ENCODE results near the gene NTRK3. TPM values are rescaled to one million over a fixed set of nuclear protein-coding genes. Genes with fewer than 3 reads are reported as not detected.

The NTRK3 gene
- total and polyA plus RNA-seq, 4 donors: 0.21 to 2.9 (median 0.32) TPM

DNA sequence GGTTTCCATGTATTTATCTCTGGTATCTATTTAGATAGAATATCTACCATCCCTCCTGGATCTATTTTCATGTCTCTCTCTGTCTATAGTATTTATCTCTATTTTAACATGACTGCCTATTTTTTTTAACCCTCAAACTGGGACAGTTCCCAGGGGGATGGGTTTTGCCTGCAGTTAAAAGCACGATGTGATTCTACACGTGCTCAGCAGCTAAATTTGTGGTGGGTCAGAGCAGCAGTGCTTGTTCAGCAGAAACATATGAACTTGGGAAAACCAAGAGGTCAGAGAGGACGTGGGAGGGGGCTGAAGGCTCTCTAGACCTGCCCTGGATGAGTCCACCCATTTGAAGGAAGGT is 189.2 kb downstream of the NTRK3 start:
- Histone ChIP-seq H3K4me3 (ENCODE audit: low read depth in 1 of 3, low read length in 3 of 3) (no peak overlapping the region), H3K36me3 (ENCODE audit: control insufficient read depth in 4 of 4, insufficient read depth in 3 of 4, low read depth in 1 of 4, low read length in 3 of 4) (no peaks in the 10 kb centered on the region), H3K27ac (ENCODE audit: low read depth in 1 of 2, low read length in 2 of 2) (no peak overlapping the region), H3K27me3 (ENCODE audit: control insufficient read depth in 4 of 4, insufficient read depth in 4 of 4, low read length in 3 of 4) (no peaks in the 10 kb centered on the region), H3K9ac (ENCODE audit: low read depth in 1 of 2, low read length in 2 of 2) (no peak overlapping the region), H3K4me1 (ENCODE audit: control insufficient read depth in 4 of 4, insufficient read depth in 4 of 4, low read length in 3 of 4) (no peaks in the 10 kb centered on the region), H3K9me3 (ENCODE audit: control insufficient read depth in 4 of 4, low read length in 3 of 4) (no peaks in the 10 kb centered on the region)
- 47% methylated on average over 3 of the region's 3 CpGs for WGBS
- no peak for DNase-seq (ENCODE audit: low spot score)
- TF ChIP-seq, protein P1, sequence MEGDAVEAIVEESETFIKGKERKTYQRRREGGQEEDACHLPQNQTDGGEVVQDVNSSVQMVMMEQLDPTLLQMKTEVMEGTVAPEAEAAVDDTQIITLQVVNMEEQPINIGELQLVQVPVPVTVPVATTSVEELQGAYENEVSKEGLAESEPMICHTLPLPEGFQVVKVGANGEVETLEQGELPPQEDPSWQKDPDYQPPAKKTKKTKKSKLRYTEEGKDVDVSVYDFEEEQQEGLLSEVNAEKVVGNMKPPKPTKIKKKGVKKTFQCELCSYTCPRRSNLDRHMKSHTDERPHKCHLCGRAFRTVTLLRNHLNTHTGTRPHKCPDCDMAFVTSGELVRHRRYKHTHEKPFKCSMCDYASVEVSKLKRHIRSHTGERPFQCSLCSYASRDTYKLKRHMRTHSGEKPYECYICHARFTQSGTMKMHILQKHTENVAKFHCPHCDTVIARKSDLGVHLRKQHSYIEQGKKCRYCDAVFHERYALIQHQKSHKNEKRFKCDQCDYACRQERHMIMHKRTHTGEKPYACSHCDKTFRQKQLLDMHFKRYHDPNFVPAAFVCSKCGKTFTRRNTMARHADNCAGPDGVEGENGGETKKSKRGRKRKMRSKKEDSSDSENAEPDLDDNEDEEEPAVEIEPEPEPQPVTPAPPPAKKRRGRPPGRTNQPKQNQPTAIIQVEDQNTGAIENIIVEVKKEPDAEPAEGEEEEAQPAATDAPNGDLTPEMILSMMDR (IDR thresholded peaks at IDR 0.05; ENCODE audit: low read depth, low read length, missing input control): no peak
- TF ChIP-seq FOXA2 (IDR thresholded peaks at IDR 0.05): no peak
- TF ChIP-seq HNF4G (IDR thresholded peaks at IDR 0.05): no peak
- TF ChIP-seq, protein P2, sequence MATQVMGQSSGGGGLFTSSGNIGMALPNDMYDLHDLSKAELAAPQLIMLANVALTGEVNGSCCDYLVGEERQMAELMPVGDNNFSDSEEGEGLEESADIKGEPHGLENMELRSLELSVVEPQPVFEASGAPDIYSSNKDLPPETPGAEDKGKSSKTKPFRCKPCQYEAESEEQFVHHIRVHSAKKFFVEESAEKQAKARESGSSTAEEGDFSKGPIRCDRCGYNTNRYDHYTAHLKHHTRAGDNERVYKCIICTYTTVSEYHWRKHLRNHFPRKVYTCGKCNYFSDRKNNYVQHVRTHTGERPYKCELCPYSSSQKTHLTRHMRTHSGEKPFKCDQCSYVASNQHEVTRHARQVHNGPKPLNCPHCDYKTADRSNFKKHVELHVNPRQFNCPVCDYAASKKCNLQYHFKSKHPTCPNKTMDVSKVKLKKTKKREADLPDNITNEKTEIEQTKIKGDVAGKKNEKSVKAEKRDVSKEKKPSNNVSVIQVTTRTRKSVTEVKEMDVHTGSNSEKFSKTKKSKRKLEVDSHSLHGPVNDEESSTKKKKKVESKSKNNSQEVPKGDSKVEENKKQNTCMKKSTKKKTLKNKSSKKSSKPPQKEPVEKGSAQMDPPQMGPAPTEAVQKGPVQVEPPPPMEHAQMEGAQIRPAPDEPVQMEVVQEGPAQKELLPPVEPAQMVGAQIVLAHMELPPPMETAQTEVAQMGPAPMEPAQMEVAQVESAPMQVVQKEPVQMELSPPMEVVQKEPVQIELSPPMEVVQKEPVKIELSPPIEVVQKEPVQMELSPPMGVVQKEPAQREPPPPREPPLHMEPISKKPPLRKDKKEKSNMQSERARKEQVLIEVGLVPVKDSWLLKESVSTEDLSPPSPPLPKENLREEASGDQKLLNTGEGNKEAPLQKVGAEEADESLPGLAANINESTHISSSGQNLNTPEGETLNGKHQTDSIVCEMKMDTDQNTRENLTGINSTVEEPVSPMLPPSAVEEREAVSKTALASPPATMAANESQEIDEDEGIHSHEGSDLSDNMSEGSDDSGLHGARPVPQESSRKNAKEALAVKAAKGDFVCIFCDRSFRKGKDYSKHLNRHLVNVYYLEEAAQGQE (IDR thresholded peaks at IDR 0.05): no peak
- TF ChIP-seq, protein P3, sequence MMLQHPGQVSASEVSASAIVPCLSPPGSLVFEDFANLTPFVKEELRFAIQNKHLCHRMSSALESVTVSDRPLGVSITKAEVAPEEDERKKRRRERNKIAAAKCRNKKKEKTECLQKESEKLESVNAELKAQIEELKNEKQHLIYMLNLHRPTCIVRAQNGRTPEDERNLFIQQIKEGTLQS (IDR thresholded peaks at IDR 0.05): no peak
- no peak for TF ChIP-seq TAF1 (conservative IDR thresholded peaks at IDR 0.05)
- no peak for TF ChIP-seq JUND (IDR thresholded peaks at IDR 0.05)
- no peak for TF ChIP-seq RXRA (IDR thresholded peaks at IDR 0.05)
- TF ChIP-seq NR2F2 (IDR thresholded peaks at IDR 0.05): no peak
- TF ChIP-seq SP1 (IDR thresholded peaks at IDR 0.05): no peak
- TF ChIP-seq EGR1 (IDR thresholded peaks at IDR 0.05; ENCODE audit: low read depth in 2 of 2): no peak
- TF ChIP-seq RAD21 (IDR thresholded peaks at IDR 0.05): no peak
- no peak for TF ChIP-seq FOXA1 (IDR thresholded peaks at IDR 0.05)
- no peak for TF ChIP-seq YY1 (IDR thresholded peaks at IDR 0.05)
- TF ChIP-seq GABPA (IDR thresholded peaks at IDR 0.05 in 1 of 2, conservative IDR thresholded peaks at IDR 0.05 in 1 of 2): no peak

DNA sequence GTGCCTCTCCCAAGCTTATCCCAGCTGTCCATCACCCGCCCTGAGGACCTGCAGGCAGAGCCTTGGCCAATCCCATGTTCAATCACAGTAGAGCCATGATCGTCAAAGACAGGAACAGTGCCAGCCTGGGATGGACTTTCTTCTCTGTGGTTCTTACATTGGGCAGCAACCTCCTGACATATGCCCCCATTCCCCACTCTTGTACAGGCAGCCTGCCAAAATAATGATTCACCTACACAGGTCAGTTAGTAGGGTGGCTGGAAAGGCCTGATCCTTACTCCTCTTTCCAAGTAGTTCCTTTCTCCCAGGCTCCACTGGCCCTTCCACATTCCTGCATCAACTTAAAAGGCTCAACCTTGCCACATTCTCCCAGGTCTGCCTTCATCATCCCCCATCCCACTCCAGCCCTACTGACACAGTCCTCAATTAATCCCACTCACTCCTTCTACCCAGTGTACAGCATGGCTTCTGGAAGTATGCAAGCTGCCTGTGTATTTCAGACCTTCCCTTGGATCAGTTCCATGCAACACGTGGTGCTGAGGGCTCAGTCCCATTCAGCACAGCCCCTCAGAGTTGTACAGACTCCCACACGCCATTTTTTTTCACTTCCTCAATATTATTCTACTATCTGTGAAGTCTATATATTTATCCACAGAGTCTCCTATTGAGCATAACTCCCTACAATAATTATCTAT is 189.8 kb downstream of the NTRK3 start:
- Histone ChIP-seq H3K36me3 (ENCODE audit: control insufficient read depth in 4 of 4, insufficient read depth in 3 of 4, low read depth in 1 of 4, low read length in 3 of 4) (no peaks in the 10 kb centered on the region), H3K9me3 (ENCODE audit: control insufficient read depth in 4 of 4, low read length in 3 of 4) (no peaks in the 10 kb centered on the region), H3K9ac (ENCODE audit: low read depth in 1 of 2, low read length in 2 of 2) (no peak overlapping the region), H3K27ac (ENCODE audit: low read depth in 1 of 2, low read length in 2 of 2) (no peak overlapping the region), H3K4me1 (ENCODE audit: control insufficient read depth in 4 of 4, insufficient read depth in 4 of 4, low read length in 3 of 4) (no peaks in the 10 kb centered on the region), H3K27me3 (ENCODE audit: control insufficient read depth in 4 of 4, insufficient read depth in 4 of 4, low read length in 3 of 4) (no peaks in the 10 kb centered on the region), H3K4me3 (ENCODE audit: low read depth in 1 of 3, low read length in 3 of 3) (no peak overlapping the region)
- DNase-seq (ENCODE audit: low spot score): no peak
- no peak for TF ChIP-seq HNF4G (IDR thresholded peaks at IDR 0.05)
- TF ChIP-seq HNF4A (conservative IDR thresholded peaks at IDR 0.05): no peak
- TF ChIP-seq, protein P2 (IDR thresholded peaks at IDR 0.05): no peak
- TF ChIP-seq, protein P1 (IDR thresholded peaks at IDR 0.05; ENCODE audit: low read depth, low read length, missing input control): no peak
- WGBS: 47% methylated on average over 4 of the region's 4 CpGs
